CD4-positive, alpha-beta T cell (primary cell): Measurements from ENCODE around the gene OR6C76. TPM values are rescaled to one million over a fixed set of nuclear protein-coding genes. Genes with fewer than 3 reads are reported as not detected.

ENCODE experiments used
- ATAC-seq: fragments of 200-7000 bp; cut with Tn5 transposase; one replicate; pipeline ENCODE4 v1.10.0; 2022; ENCODE audit warnings: mild to moderate bottlenecking; ENCODE audit not compliant: poor library complexity
- CTCF ChIA-PET: fragments of 350-600 bp; sonication (Branson Sonifier 250); formaldehyde crosslinking; loops from one replicate; lab custom pipeline; 2021; ENCODE audit warnings: antibody characterized with exemption, inconsistent platforms; lab: Charles Lee
- POLR2A ChIA-PET: fragments of 350-600 bp; sonication (Branson Sonifier 250); formaldehyde crosslinking; loops from one replicate; lab custom pipeline; 2021; ENCODE audit warnings: antibody characterized with exemption, inconsistent platforms; lab: Charles Lee
- DNase-seq, 14 experiments: peaks; one replicate each; pipeline ENCODE4 v3.0.0-alpha.2; 2013 to 2020; ENCODE audit warnings: mixed read lengths in 2 of 14
- H3K27ac ChIP-seq, 2 donors: one replicate each; pipeline versions ENCODE4 v1.5.1 to v1.7.0; 2013; ENCODE audit warnings: low read length in 2 of 2, low read depth in 1 of 2, mild to moderate bottlenecking in 1 of 2
- H3K27me3 ChIP-seq, 2 experiments: 1 replicate in 1 of 2; 2 replicates in 1 of 2; pipeline versions ENCODE4 v1.6.1 to v1.7.0; 2013; ENCODE audit warnings: low read length in 2 of 2, control low read depth in 1 of 2, mild to moderate bottlenecking in 1 of 2, moderate library complexity in 1 of 2; ENCODE audit not compliant: insufficient read depth in 2 of 2, control insufficient read depth in 1 of 2
- H3K36me3 ChIP-seq: one replicate; pipeline ENCODE4 v1.6.1; 2013; ENCODE audit warnings: low read length, control low read depth; ENCODE audit not compliant: insufficient read depth
- H3K4me1 ChIP-seq: one replicate; pipeline ENCODE4 v1.6.1; 2013; ENCODE audit warnings: low read length, control low read depth; ENCODE audit not compliant: insufficient read depth
- H3K4me3 ChIP-seq: one replicate; pipeline ENCODE4 v1.5.1; 2013; ENCODE audit warnings: mild to moderate bottlenecking, low read length, moderate library complexity
- H3K9me3 ChIP-seq, 2 experiments: 1 replicate in 1 of 2; 2 replicates in 1 of 2; pipeline versions ENCODE4 v1.6.1 to v1.7.0; 2013; ENCODE audit warnings: low read length in 2 of 2, mild to moderate bottlenecking in 2 of 2, control low read depth in 1 of 2, moderate library complexity in 1 of 2; ENCODE audit not compliant: control insufficient read depth in 1 of 2, insufficient read depth in 1 of 2
- H3K27ac Mint-ChIP-seq: one replicate; pipeline ENCODE4 v1.8.0; 2020; ENCODE audit warnings: mixed read lengths
- H3K27me3 Mint-ChIP-seq: one replicate; pipeline ENCODE4 v1.8.0; 2021; ENCODE audit warnings: mixed read lengths
- H3K36me3 Mint-ChIP-seq: one replicate; pipeline ENCODE4 v1.8.0; 2021; ENCODE audit warnings: low read depth, mixed read lengths
- H3K4me1 Mint-ChIP-seq: one replicate; pipeline ENCODE4 v1.8.0; 2021; ENCODE audit warnings: low read depth, mixed read lengths
- H3K4me3 Mint-ChIP-seq: one replicate; pipeline ENCODE4 v1.8.0; 2020; ENCODE audit warnings: mild to moderate bottlenecking, mixed read lengths
- H3K9me3 Mint-ChIP-seq: one replicate; pipeline ENCODE4 v1.8.0; 2020; ENCODE audit warnings: mixed read lengths
- CTCF ChIP-seq: fragments of 200-600 bp; IDR thresholded peaks from one replicate; pipeline ENCODE4 v1.8.0; 2022; ENCODE audit warnings: antibody characterized with exemption, mild to moderate bottlenecking
- intact Hi-C, 2 experiments: fragments of 100-400 bp; cut with DNase I in 1 of 2; cut with micrococcal nuclease in 1 of 2; formaldehyde crosslinking; loops; one replicate each; pipeline versions ENCODE4 v1.15.1 to v1.9.0; 2023 to 2025; cut with DNase I, micrococcal nuclease
- polyA plus RNA-seq, 2 donors: library from polyadenylated mRNA; unstranded; fragments of 120-200 nt; gene quantifications; one replicate each; pipeline ENCODE4 v1.2.1, GENCODE V29; 2013
- total RNA-seq, 174 experiments: library from RNA in 2 of 174; stranded (reverse) in 2 of 174; gene quantifications; one replicate each; pipeline ENCODE4 v1.2.3 and lab custom pipeline; 2021 to 2026

OR6C76 gene
- total RNA-seq (not detected), total RNA-seq (lab: John Stamatoyannopoulos, UW) (0 to 0.08 (median 0) reads per million in 172 experiments)
- not detected for polyA plus RNA-seq (2013, experiment 1 of 2)
- polyA plus RNA-seq (2013, experiment 2 of 2): not detected

- H3K4me1 ChIP-seq: no peaks in the 10 kb centered on the region
- H3K4me3 ChIP-seq: no peak within 1 kb of the TSS
- DNase-seq (no peak), ATAC-seq (no peak)
- peaks cover 47% of the 10 kb centered on the region for H3K27me3 Mint-ChIP-seq
- H3K4me1 Mint-ChIP-seq: no peaks in the 10 kb centered on the region
- POLR2A ChIA-PET: no interaction called here
- no peaks in the 10 kb centered on the region for H3K9me3 Mint-ChIP-seq
- H3K27me3 ChIP-seq: no peaks in the 10 kb centered on the region
- intact Hi-C loops: no loop called here
- H3K36me3 ChIP-seq: no peaks in the 10 kb centered on the region
- CTCF ChIA-PET: no interaction called here
- no peak within 1 kb of the TSS for H3K27ac ChIP-seq
- no peak within 1 kb of the TSS for H3K4me3 Mint-ChIP-seq
- no peak for TF ChIP-seq CTCF
- H3K27ac Mint-ChIP-seq: no peak within 1 kb of the TSS
- no peaks in the 10 kb centered on the region for H3K36me3 Mint-ChIP-seq
- no peaks in the 10 kb centered on the region for H3K9me3 ChIP-seq
Measured at GRCh38 chr12:55425954-55426353, at the start of gene OR6C76. Gene OR6C76 (plus strand): TSS chr12:55426254. CDS start chr12:55426254, 0 bp downstream.

- H3K4me1 ChIP-seq: no peaks in the 10 kb centered on the region
- POLR2A ChIA-PET: no interaction called here
- H3K27ac Mint-ChIP-seq: no peak overlapping the region
- CTCF ChIA-PET: interaction anchor here (1.2 kb wide), 1 partner anchor 12 kb away, joined by 3 read pairs; no protein-coding TSS in a partner anchor
- H3K27me3 Mint-ChIP-seq: peaks cover 20% of the 10 kb centered on the region
- H3K36me3 ChIP-seq: no peaks in the 10 kb centered on the region
- no peak for TF ChIP-seq CTCF
- H3K9me3 Mint-ChIP-seq: no peaks in the 10 kb centered on the region
- H3K4me1 Mint-ChIP-seq: no peaks in the 10 kb centered on the region
- no peaks in the 10 kb centered on the region for H3K9me3 ChIP-seq
- no peak overlapping the region for H3K27ac ChIP-seq
- no peak overlapping the region for H3K4me3 ChIP-seq
- DNase-seq (no peak), ATAC-seq (no peak)
- H3K36me3 Mint-ChIP-seq: no peaks in the 10 kb centered on the region
- H3K27me3 ChIP-seq: peaks cover 0 to 3% of the 10 kb centered on the region in 2 experiments
- H3K4me3 Mint-ChIP-seq: no peak overlapping the region
- intact Hi-C loops: no loop called here
Measured at GRCh38 chr12:55385891-55386290, 40.2 kb upstream of the OR6C76 start.

- Mint-ChIP-seq H3K4me3 (no peak overlapping the region), H3K9me3 (no peaks in the 10 kb centered on the region), H3K36me3 (no peaks in the 10 kb centered on the region), H3K27me3 (peaks cover 13% of the 10 kb centered on the region), H3K4me1 (no peaks in the 10 kb centered on the region), H3K27ac (no peak overlapping the region)
- no peak overlapping the region for H3K27ac ChIP-seq
- no peak for ATAC-seq
- H3K4me3 ChIP-seq: no peak overlapping the region
- peaks cover 0 to 8% of the 10 kb centered on the region in 2 experiments for H3K9me3 ChIP-seq
- CTCF ChIA-PET: no interaction called here
- no peak for TF ChIP-seq CTCF
- intact Hi-C loops: no loop called here
- no peak for DNase-seq
- POLR2A ChIA-PET: no interaction called here
- H3K4me1 ChIP-seq: no peaks in the 10 kb centered on the region
- no peaks in the 10 kb centered on the region for H3K36me3 ChIP-seq
- peaks cover 8 to 15% of the 10 kb centered on the region in 2 experiments for H3K27me3 ChIP-seq
Measured at GRCh38 chr12:55392032-55392795, 33.8 kb upstream of the OR6C76 start.
